OCI-LY1 (cell line): ENCODE data around the gene CALCOCO1.

Source experiments
- CTCF ChIP-seq: fragments of 200-600 bp; sonication (generic), shearing (Covaris generic); IDR thresholded peaks from 2 replicates; pipeline ENCODE4 v1.5.1; 2017; ENCODE audit warnings: mild to moderate bottlenecking, antibody characterized with exemption, low read length, moderate library complexity, mixed read lengths
- EZH2 ChIP-seq: fragments of 200-600 bp; sonication (generic), shearing (Covaris generic); IDR thresholded peaks from 2 replicates; pipeline ENCODE4 v1.8.0; 2017; ENCODE audit warnings: borderline replicate concordance, mixed run types, mild to moderate bottlenecking, antibody characterized with exemption, low read length, moderate library complexity, mixed read lengths

GRCh38 chr12:53674977-53675700 lies 52.1 kb downstream of the CALCOCO1 start:
- no peak for TF ChIP-seq EZH2
- TF ChIP-seq CTCF = no peak
